ENCODE results near the gene FBXO15.

FBXO15 gene

GRCh38 chr18:74152857-74153256 is 5.2 kb upstream of the FBXO15 start:
- DNase-seq, result no peak

- DNase-seq, result no peak
Observed at GRCh38 chr18:74152270-74152669, 4.6 kb upstream of the FBXO15 start.

- DNase-seq, result no peak
Observed at GRCh38 chr18:74149878-74150277, 2.2 kb upstream of the FBXO15 start.

GRCh38 chr18:74148543-74149070 is 973 bp upstream of the FBXO15 start:
- DNase-seq, result no peak

- DNase-seq, result no peak
Observed at GRCh38 chr18:74147491-74147778, 199 bp downstream of the FBXO15 start.

- DNase-seq, result no peak
Observed at GRCh38 chr18:74146756-74147155, 878 bp downstream of the FBXO15 start.

- DNase-seq, result no peak
Observed at GRCh38 chr18:74142252-74142651, 5.4 kb downstream of the FBXO15 start.

- DNase-seq, result no peak
Observed at GRCh38 chr18:74141667-74142066, 6.0 kb downstream of the FBXO15 start.

- no peak for DNase-seq
Observed at GRCh38 chr18:74140582-74140981, 7.1 kb downstream of the FBXO15 start.

GRCh38 chr18:74139888-74140287 is 7.7 kb downstream of the FBXO15 start:
- no peak for DNase-seq

GRCh38 chr18:74139411-74139810 is 8.2 kb downstream of the FBXO15 start:
- no peak for DNase-seq

GRCh38 chr18:74137920-74138538 is 9.6 kb downstream of the FBXO15 start:
- no peak for DNase-seq

GRCh38 chr18:74132201-74132600 is 15.4 kb downstream of the FBXO15 start:
- no peak for DNase-seq

- no peak for DNase-seq
Observed at GRCh38 chr18:74131124-74131523, 16.5 kb downstream of the FBXO15 start.

GRCh38 chr18:74128159-74128558 is 19.5 kb downstream of the FBXO15 start:
- no peak for DNase-seq

GRCh38 chr18:74126684-74127655 is 20.7 kb downstream of the FBXO15 start:
- DNase-seq, result no peak

- no peak for DNase-seq
Observed at GRCh38 chr18:74124642-74125041, 23.0 kb downstream of the FBXO15 start.

GRCh38 chr18:74123200-74123599 is 24.4 kb downstream of the FBXO15 start:
- DNase-seq, result no peak

GRCh38 chr18:74116633-74117554 is 30.7 kb downstream of the FBXO15 start:
- no peak for DNase-seq

GRCh38 chr18:74115046-74115445 is 32.6 kb downstream of the FBXO15 start:
- DNase-seq, result no peak

- no peak for DNase-seq
Observed at GRCh38 chr18:74114116-74114515, 33.5 kb downstream of the FBXO15 start.

GRCh38 chr18:74113711-74114110 is 33.9 kb downstream of the FBXO15 start:
- DNase-seq, result no peak

- DNase-seq, result no peak
Observed at GRCh38 chr18:74110976-74111375, 36.7 kb downstream of the FBXO15 start.
